Sigmoid colon (tissue), 7 donors: Measurements from ENCODE around the gene CALHM3. TPM values are rescaled to one million over a fixed set of nuclear protein-coding genes. Genes with fewer than 3 reads are reported as not detected.
A peak's percentile ranks its signal among the peaks of the same experiment; 100 is the strongest.

Experiments
- DNase-seq: peaks from one replicate; pipeline ENCODE4 v3.0.0-alpha.2; 2019
- H3K27ac ChIP-seq, 4 donors: fragments of 200-600 bp; sonication (generic); one replicate each; pipeline ENCODE4 v1.5.1; 2016 to 2019; ENCODE audit warnings: mild to moderate bottlenecking in 1 of 4
- H3K27me3 ChIP-seq, 3 donors: fragments of 200-600 bp; sonication (generic); one replicate each; pipeline ENCODE4 v1.5.1; 2019; ENCODE audit warnings: mild to moderate bottlenecking in 1 of 3
- H3K36me3 ChIP-seq, 4 donors: fragments of 200-600 bp; sonication (generic); one replicate each; pipeline ENCODE4 v1.5.1; 2016 to 2019
- H3K4me1 ChIP-seq, 4 donors: fragments of 200-600 bp; sonication (generic); one replicate each; pipeline ENCODE4 v1.5.1; 2017 to 2019
- H3K4me3 ChIP-seq, 4 donors: fragments of 200-600 bp; sonication (generic); one replicate each; pipeline ENCODE4 v1.5.1; 2017 to 2019; ENCODE audit warnings: mild to moderate bottlenecking in 2 of 4, moderate library complexity in 1 of 4
- H3K9me3 ChIP-seq, 4 donors: fragments of 200-600 bp in 3 of 4; sonication (generic) in 3 of 4; one replicate each; pipeline versions ENCODE4 v1.5.1 to v1.6.1; 2013 to 2019
- CTCF ChIP-seq, 4 experiments: fragments of 450-650 bp in 3 of 4; fragments of 200-600 bp in 1 of 4; IDR thresholded peaks; one replicate each; pipeline ENCODE4 v1.5.1; 2016 to 2019; ENCODE audit warnings: antibody characterized with exemption in 4 of 4, mild to moderate bottlenecking in 3 of 4, moderate library complexity in 2 of 4
- EP300 ChIP-seq, 4 donors: sonication (generic); formaldehyde crosslinking; IDR thresholded peaks; one replicate each; pipeline ENCODE4 v1.6.1; 2017; ENCODE audit warnings: antibody characterized with exemption in 4 of 4
- POLR2A ChIP-seq, 2 donors: fragments of 450-650 bp; IDR thresholded peaks; one replicate each; pipeline ENCODE4 v1.6.1; 2016; ENCODE audit warnings: antibody characterized with exemption in 2 of 2, mild to moderate bottlenecking in 2 of 2, moderate library complexity in 2 of 2
- POLR2AphosphoS5 ChIP-seq, 4 donors: sonication (generic); formaldehyde crosslinking; IDR thresholded peaks; one replicate each; pipeline ENCODE4 v1.6.1; 2017; ENCODE audit warnings: antibody characterized with exemption in 4 of 4
- whole genome bisulfite sequencing, 2 donors: extraction: QIAGEN DNeasy Blood & Tissue Kit; methylation state at CpG; one replicate each; pipeline ENCODE4 v1.1.7; 2013; 5-methylcytosine and 5-hydroxymethylcytosine counted together
- intact Hi-C: fragments of 100-400 bp; cut with DNase I; formaldehyde crosslinking; loops from one replicate; pipeline ENCODE4 v1.15.1; 2023
- polyA plus RNA-seq, 3 donors: library from polyadenylated mRNA; stranded (reverse); fragments of 200-250 nt; gene quantifications; one replicate each; pipeline ENCODE4 v1.2.3, GENCODE V29; 2013
- total RNA-seq, 4 donors: library from RNA; depleted of rRNA; stranded (reverse); fragments of >200 nt; gene quantifications; one replicate each; pipeline ENCODE4 v1.1.0, GENCODE V29; 2016
- donor health status: healthy with polysubstance abuse.
- donor health status: Bipolar disorder and iron deficiency.
- donor health status: healthy.

Gene CALHM3
- total and polyA plus RNA-seq, 7 donors: not detected

DNA sequence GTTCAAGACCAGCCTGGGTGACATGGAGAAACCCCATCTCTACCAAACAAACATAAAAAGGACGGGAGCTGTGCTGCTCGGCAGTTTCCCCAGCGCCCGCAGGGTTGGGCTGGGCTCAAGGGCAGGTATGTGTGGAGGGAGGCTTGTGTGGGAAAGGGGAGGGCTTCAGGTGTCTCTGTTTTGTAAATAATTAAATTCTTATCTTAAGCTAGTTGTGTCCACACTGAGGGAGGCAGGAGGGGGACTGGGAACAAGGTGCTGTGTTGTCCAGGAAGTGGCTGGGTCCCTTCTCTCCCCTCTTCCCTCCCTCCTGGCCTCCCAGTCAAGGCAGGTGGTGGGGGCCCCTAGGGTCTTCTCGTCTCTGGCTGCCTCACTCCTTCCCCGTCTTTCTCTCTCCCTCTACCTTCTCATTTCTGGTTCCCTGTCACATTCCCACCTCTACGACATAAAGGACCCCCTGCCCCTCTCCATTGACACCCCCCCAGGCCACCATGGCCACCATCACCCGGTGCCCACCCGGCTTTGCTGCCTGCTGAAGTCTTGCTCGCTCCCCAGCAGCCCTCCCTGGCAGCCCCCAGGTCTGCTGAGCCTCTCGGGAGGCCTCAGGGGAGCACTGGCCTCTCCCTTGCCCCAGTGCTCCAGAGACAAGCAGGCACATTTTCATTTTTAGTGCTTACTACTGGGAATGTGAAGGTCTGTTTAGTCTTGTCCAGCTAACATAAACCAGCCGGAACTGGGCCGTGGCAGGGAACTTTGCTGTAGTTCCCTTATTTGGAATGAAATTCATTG lies 33.7 kb upstream of the CALHM3 start:
- Histone ChIP-seq H3K9me3 (no peaks in the 10 kb centered on the region), H3K4me3 (no peak overlapping the region), H3K36me3 (no peaks in the 10 kb centered on the region), H3K4me1 (peaks cover 0 to 40% (median 32%) of the 10 kb centered on the region in 4 donors), H3K27me3 (no peaks in the 10 kb centered on the region), H3K27ac (peak overlapping the region in 2 of 4 donors; percentile 64 to 66)
- intact Hi-C loops: no loop called here
- TF ChIP-seq CTCF (IDR thresholded peaks at IDR 0.05): no peak
- TF ChIP-seq EP300 (IDR thresholded peaks at IDR 0.05): peak in 2 of 4 donors; percentile 22 to 34
- no peak for TF ChIP-seq POLR2A (IDR thresholded peaks at IDR 0.05)
- peak in 3 of 4 donors; percentile 78 to 86 (median 81) for TF ChIP-seq POLR2AphosphoS5 (IDR thresholded peaks at IDR 0.05)
- no peak for DNase-seq
- 29 to 65% methylated on average over 13 of the region's 13 CpGs for WGBS, 2 donors

- no peak for DNase-seq
- H3K27ac ChIP-seq: no peak overlapping the region
- intact Hi-C loops: no loop called here
- H3K36me3 ChIP-seq: no peaks in the 10 kb centered on the region
- no peak overlapping the region for H3K4me3 ChIP-seq
- H3K9me3 ChIP-seq: no peaks in the 10 kb centered on the region
- peaks cover 0 to 40% (median 32%) of the 10 kb centered on the region in 4 donors for H3K4me1 ChIP-seq
- no peaks in the 10 kb centered on the region for H3K27me3 ChIP-seq
- no peak for TF ChIP-seq CTCF (IDR thresholded peaks at IDR 0.05)
- no peak for TF ChIP-seq POLR2AphosphoS5 (IDR thresholded peaks at IDR 0.05)
- no peak for TF ChIP-seq EP300 (IDR thresholded peaks at IDR 0.05)
- no peak for TF ChIP-seq POLR2A (IDR thresholded peaks at IDR 0.05)
Observed at GRCh38 chr10:103512166-103512565, 33.1 kb upstream of the CALHM3 start.

GRCh38 chr10:103510791-103511752 lies 32.0 kb upstream of the CALHM3 start:
- intact Hi-C loops: no loop called here
- no peaks in the 10 kb centered on the region for H3K9me3 ChIP-seq
- DNase-seq: no peak
- H3K4me1 ChIP-seq: peaks cover 0 to 40% (median 32%) of the 10 kb centered on the region in 4 donors
- no peaks in the 10 kb centered on the region for H3K27me3 ChIP-seq
- H3K27ac ChIP-seq: no peak overlapping the region
- no peaks in the 10 kb centered on the region for H3K36me3 ChIP-seq
- TF ChIP-seq POLR2A (IDR thresholded peaks at IDR 0.05) (no peak), EP300 (IDR thresholded peaks at IDR 0.05) (no peak), CTCF (IDR thresholded peaks at IDR 0.05) (no peak), POLR2AphosphoS5 (IDR thresholded peaks at IDR 0.05) (no peak)
- WGBS, 2 donors: 93% methylated on average over 10 of the region's 10 CpGs
- no peak overlapping the region for H3K4me3 ChIP-seq

GRCh38 chr10:103510046-103510685 lies 31.1 kb upstream of the CALHM3 start:
- no peak for TF ChIP-seq CTCF (IDR thresholded peaks at IDR 0.05)
- TF ChIP-seq POLR2A (IDR thresholded peaks at IDR 0.05): no peak
- TF ChIP-seq EP300 (IDR thresholded peaks at IDR 0.05): no peak
- TF ChIP-seq POLR2AphosphoS5 (IDR thresholded peaks at IDR 0.05): no peak
- 94 to 97% methylated on average over 8 of the region's 8 CpGs for WGBS, 2 donors
- Histone ChIP-seq H3K4me1 (peaks cover 0 to 33% (median 26%) of the 10 kb centered on the region in 4 donors), H3K9me3 (no peaks in the 10 kb centered on the region), H3K4me3 (no peak overlapping the region), H3K27me3 (no peaks in the 10 kb centered on the region), H3K36me3 (no peaks in the 10 kb centered on the region), H3K27ac (no peak overlapping the region)
- intact Hi-C loops: no loop called here
- DNase-seq: no peak
